ENCODE data around the gene FAM32A.
A peak's percentile ranks its signal among the peaks of the same experiment; 100 is the strongest.

Gene FAM32A

DNA sequence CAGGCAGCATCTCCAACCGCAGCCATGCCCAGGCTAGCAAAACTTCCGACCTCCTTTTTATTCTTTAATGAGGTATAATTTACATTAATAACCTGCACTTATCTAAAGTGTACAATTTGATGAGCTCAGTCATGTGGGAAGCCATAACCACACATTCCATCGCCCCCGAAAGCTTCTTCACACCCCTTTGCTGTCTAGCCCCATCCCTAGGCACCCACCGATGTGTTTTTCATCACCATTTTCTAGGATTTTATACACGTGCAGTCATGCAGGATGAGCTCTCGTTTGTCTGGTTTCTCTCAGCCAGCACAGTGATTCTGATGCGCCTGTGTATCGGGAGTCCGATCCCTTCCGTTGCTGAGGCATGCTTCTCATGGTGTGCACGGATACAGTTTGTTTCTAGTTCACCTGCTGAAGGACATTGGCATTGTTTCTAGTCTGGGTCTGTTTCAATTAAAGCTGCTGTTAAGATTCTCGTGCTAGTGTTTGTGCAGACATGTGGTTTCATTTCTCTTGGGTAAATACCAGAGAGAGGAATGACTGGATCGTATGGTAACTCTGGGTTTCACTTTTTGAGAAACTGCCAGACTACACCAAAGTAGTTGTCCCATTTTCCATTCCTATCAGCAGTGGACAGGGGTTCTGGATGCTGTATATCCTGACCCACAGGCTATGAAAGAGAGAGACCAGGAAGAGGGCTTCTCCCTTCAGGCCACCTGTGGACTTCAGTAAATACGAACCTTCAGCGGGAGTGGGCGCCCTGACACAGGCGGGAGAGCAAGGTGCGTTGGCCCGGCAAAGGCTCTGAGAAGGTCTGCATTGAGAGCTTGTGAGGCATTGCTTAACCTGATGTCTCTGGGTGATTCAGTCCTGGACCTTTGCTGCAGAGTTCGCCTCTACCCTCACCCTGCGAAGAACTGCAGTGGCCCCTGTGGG lies 17.4 kb downstream of the FAM32A start:
- peak; percentile 23 for DNase-seq (ENCODE audit: low read depth)

- no peak for DNase-seq (ENCODE audit: low read depth)
Measured at GRCh38 chr19:16203256-16204004, 18.2 kb downstream of the FAM32A start.

DNA sequence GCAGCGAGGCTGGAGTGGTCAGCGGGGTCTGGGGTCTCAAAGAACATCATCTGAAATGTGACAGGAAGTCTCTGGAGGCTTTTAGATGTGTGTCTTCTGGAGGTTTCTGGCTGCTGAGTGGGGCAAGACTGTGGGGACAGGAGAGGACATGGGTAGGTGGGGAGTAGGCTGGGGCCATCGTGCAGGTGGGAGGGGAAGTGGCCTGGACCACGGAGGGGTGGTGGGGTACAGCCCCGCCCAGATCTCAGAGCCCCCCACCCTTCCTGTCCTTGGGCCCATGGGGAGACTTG lies 18.7 kb downstream of the FAM32A start:
- no peak for DNase-seq (ENCODE audit: low read depth)

- no peak for DNase-seq (ENCODE audit: low read depth)
Measured at GRCh38 chr19:16205205-16206045, 20.2 kb downstream of the FAM32A start.

DNA sequence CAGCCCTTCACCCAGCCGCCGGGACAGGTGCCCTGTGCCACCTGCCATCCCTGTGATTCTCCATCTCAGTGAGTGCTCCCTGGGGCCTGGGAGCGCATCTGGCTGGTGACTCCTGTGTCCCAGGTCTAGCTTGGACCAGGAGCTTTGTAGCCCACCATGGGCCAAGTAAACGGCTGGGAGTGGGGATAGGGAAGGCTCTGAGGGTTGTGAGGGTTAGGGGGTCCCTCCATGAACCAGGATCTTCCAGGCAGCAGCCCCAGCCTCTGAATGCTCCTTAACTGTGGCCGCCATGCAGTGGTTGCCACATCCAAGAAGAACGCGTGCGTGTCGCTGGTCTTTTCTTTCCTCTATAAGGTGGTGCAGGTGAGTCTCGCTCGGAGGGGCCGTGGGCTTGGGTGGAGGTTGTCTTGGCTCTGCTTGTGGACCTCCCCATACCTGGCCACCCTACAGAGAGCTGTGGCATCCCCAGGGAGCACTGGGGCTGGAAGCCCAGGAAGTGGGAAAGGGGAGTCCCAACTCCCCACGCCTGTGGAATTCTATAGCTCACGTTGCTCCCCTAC lies 20.9 kb downstream of the FAM32A start:
- DNase-seq (ENCODE audit: low read depth) = no peak

- no peak for DNase-seq (ENCODE audit: low read depth)
Measured at GRCh38 chr19:16206637-16207036, 21.4 kb downstream of the FAM32A start.

DNA sequence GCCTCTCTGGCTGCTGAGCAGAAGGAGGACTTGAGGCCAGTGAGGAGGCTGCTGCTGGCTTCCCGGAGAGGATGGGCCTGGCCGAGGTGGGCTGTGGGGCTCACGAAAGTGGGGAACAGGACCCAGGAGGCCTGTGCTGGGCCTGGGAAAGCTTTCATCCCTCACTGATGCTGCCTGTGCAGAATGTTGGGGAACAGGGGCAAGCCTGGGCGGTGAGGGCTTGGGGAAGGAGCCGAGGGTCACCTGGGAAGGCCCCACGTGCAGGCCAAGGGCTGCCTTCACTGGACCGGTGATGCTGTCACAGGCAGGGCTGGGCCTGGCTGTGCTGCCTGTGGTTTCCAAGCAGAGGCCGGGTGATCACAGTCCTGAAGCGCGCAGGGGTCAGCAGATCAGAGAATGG lies 21.9 kb downstream of the FAM32A start:
- no peak for DNase-seq (ENCODE audit: low read depth)

GRCh38 chr19:16207490-16208025 lies 22.3 kb downstream of the FAM32A start:
- DNase-seq (ENCODE audit: low read depth) = no peak

- DNase-seq (ENCODE audit: low read depth) = no peak
Measured at GRCh38 chr19:16208064-16208759, 23.0 kb downstream of the FAM32A start.

GRCh38 chr19:16208847-16209665 lies 23.8 kb downstream of the FAM32A start:
- DNase-seq (ENCODE audit: low read depth) = no peak

DNA sequence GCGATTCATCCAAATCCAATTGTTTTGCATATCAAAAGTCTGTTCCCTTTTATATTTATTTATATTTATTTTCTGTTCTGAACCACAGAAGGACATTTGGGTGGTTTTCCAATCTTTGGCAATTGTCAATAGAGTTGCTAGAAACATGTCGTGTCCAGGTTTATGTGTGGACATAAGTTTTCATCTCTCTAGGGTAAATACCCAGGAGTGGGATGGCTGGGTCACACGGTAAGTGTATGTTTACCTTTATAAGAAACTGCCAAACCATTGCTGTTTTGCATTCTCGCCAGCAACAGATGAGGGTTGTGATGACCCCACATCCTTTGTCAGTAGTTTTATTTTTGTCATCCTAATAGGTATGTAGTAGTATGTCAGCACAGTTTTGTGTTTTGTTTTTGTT lies 25.0 kb downstream of the FAM32A start:
- no peak for DNase-seq (ENCODE audit: low read depth)

- no peak for DNase-seq (ENCODE audit: low read depth)
Measured at GRCh38 chr19:16213076-16213475, 27.9 kb downstream of the FAM32A start.

DNA sequence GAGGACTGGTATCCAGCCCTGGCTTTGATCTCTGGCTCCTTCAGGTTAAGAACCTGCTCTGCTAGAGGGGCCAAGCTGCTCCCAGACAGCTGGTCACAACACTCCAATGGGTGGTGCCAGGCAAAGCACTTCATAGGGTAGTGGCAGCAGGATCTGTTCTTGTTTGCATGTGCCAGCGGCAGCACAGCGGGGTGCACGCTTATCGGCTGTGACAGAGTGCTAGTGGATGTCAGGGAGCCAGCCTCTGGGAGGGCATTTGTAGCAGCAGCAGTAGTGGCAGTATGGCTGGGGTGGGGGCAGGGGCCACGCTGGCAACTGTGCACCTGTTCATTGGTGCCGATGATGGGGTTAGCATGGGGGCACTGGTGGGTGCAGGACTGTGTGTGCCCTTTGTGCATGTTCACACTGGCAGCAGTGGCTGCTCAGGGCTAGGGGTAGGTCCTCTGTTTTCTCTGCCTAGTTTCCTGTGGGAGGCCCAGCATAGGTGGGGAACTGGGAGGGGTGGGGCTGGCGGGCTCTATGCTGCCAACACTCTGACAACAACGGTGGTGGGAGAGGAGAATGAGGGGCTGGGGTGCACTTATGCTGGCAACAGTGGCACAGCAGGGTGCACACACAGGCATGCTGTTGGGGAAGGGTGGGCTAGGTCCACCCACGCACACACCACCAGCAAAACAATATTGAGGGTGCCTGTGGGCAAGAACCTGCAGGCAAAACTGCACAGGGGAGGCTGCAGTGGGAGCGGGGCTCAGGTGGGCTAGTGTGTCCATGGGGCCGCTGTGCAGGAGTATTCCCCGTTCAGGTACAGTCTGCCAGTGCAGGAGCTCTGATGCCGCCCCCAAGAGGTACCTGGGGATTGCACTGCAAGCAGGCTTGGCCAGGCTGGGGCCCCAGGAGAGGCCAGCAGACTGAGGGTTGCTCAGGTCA lies 31.8 kb downstream of the FAM32A start:
- no peak for DNase-seq (ENCODE audit: low read depth)

GRCh38 chr19:16217716-16218451 lies 32.7 kb downstream of the FAM32A start:
- DNase-seq (ENCODE audit: low read depth) = no peak

GRCh38 chr19:16218851-16219250 lies 33.6 kb downstream of the FAM32A start:
- no peak for DNase-seq (ENCODE audit: low read depth)

DNA sequence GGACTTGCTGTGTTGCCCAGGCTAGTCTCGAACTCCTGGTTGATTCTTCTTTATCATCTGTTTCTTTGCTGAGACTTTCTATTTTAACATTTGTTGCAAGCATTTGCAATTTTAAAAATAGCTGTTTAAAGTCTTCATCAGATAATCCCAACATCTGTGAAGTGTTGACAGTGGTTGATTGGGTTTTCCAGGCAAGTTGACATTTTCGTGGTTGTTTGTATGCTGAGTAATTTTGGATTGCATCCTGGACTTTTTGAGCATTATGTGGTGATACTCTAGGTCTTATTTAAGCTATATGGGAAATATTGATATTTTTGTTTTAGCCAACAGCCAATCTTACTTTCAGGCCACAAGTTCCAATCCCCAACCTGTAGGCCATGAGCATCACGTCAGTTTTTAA lies 37.6 kb downstream of the FAM32A start:
- no peak for DNase-seq (ENCODE audit: low read depth)

- no peak for DNase-seq (ENCODE audit: low read depth)
Measured at GRCh38 chr19:16223746-16224145, 38.5 kb downstream of the FAM32A start.

GRCh38 chr19:16224293-16225045 lies 39.3 kb downstream of the FAM32A start:
- DNase-seq (ENCODE audit: low read depth) = no peak

Measured in GM04503 (cell line).